HFF-Myc (cell line): Measurements from ENCODE around the gene NIPA2.

Source experiments
- DNase-seq: peaks from one replicate; pipeline ENCODE4 v3.0.0-alpha.2; 2011; ENCODE audit warnings: low read depth; ENCODE audit errors: extremely low read depth
- H3K4me3 ChIP-seq: replicated peaks from 2 replicates; pipeline ENCODE4 v1.5.1; 2011; ENCODE audit warnings: low read depth, mild to moderate bottlenecking, control low read depth, low read length
- CTCF ChIP-seq: IDR thresholded peaks from 2 replicates; pipeline ENCODE4 v1.5.1; 2012; ENCODE audit warnings: mild to moderate bottlenecking, low read depth, low read length, control low read depth; ENCODE audit errors: missing control alignments

NIPA2 gene

GRCh38 chr15:22915866-22916515 is 77.5 kb downstream of the NIPA2 start:
- no peak for TF ChIP-seq CTCF
- no peak for DNase-seq

GRCh38 chr15:22916606-22917350 is 78.3 kb downstream of the NIPA2 start:
- no peak overlapping the region for H3K4me3 ChIP-seq
- DNase-seq: no peak
- no peak for TF ChIP-seq CTCF

More at GRCh38 chr15:22915866-22916515, 77.5 kb downstream of the NIPA2 start:
- no peak overlapping the region for H3K4me3 ChIP-seq

- TF ChIP-seq CTCF: no peak
- no peak for DNase-seq
- no peak overlapping the region for H3K4me3 ChIP-seq
These were observed 79.1 kb downstream of the NIPA2 start for GRCh38 chr15:22917556-22917955.
